ENCODE data around the gene SLC49A3. TPM values are rescaled to one million over a fixed set of nuclear protein-coding genes. Genes with fewer than 3 reads are reported as not detected.

Gene SLC49A3
- total RNA-seq, 1 experiment from 2014 or later, result 6.9 TPM

- peaks cover 6 to 30% of the 10 kb centered on the region in 2 experiments for H3K4me1 Mint-ChIP-seq
- no CpG with 5 or more reads among the region's 31 CpGs for WGBS (ENCODE audit: extremely low coverage, insufficient read length, low lambda C conversion rate)
- H3K4me3 Mint-ChIP-seq, result no peak overlapping the region
These were observed 2.4 kb downstream of the SLC49A3 start for GRCh38 chr4:686413-687040.

More at GRCh38 chr4:686413-687040, 2.4 kb downstream of the SLC49A3 start:
- Mint-ChIP-seq H3K9me3 (no peaks in the 10 kb centered on the region; a peak in 1 of 5 replicates), H3K27me3 (ENCODE audit: low read depth) (peaks cover 6% of the 10 kb centered on the region), H3K27ac (no peak overlapping the region), H3K36me3 (ENCODE audit: insufficient read depth in 1 of 3, low read depth in 3 of 3) (peaks cover 0 to 3% (median 0%) of the 10 kb centered on the region in 3 experiments; a peak in 2 of 7 replicates)
- Histone ChIP-seq H3K9me3 (ENCODE audit: control insufficient read depth, low read depth, low read length) (no peaks in the 10 kb centered on the region), H4K8ac (replicated peaks; ENCODE audit: insufficient read length, low read depth, low read length) (no peak overlapping the region), H3K18ac (ENCODE audit: insufficient read length, low read depth, low read length) (no peak overlapping the region), H2BK15ac (ENCODE audit: low read depth, low read length) (no peak overlapping the region), H2BK5ac (ENCODE audit: insufficient read length, low read length) (no peak overlapping the region), H3K23ac (ENCODE audit: insufficient read length, low read depth, low read length) (no peak overlapping the region), H3K79me2 (ENCODE audit: insufficient read depth, low read length) (no peaks in the 10 kb centered on the region), H2AK5ac (ENCODE audit: insufficient read length, low read length) (no peak overlapping the region), H4K5ac (ENCODE audit: insufficient read length, low read depth, low read length) (no peak overlapping the region), H3K9ac (ENCODE audit: extremely low read depth, insufficient read length, low read length) (no peak overlapping the region), H3K4me1 (ENCODE audit: insufficient read depth, low read length) (peaks cover 7% of the 10 kb centered on the region; the same call in 1 of the 2 replicates), H4K20me1 (ENCODE audit: control insufficient read depth, insufficient read depth, insufficient read length) (no peaks in the 10 kb centered on the region), H3K56ac (ENCODE audit: insufficient read length, low read depth, low read length) (no peak overlapping the region), H2BK20ac (ENCODE audit: low read depth, low read length, poor library complexity, severe bottlenecking) (no peak overlapping the region), H3K4me2 (ENCODE audit: insufficient read depth, insufficient read length, low read length) (no peak overlapping the region), H2AFZ (ENCODE audit: low read length) (no peak overlapping the region), H3K14ac (ENCODE audit: insufficient read depth, low read length) (no peak overlapping the region), H3K4ac (ENCODE audit: low read depth, low read length) (no peak overlapping the region), H4K91ac (ENCODE audit: insufficient read length, low read depth, low read length) (no peak overlapping the region), H2BK120ac (ENCODE audit: low read depth, low read length, poor library complexity, severe bottlenecking) (no peak overlapping the region), H3K79me1 (ENCODE audit: insufficient read depth, low read depth, low read length, poor library complexity, severe bottlenecking) (no peaks in the 10 kb centered on the region), H3K27me3 (ENCODE audit: insufficient read depth, low read length) (no peaks in the 10 kb centered on the region), H3T11ph (ENCODE audit: low read length) (no peak overlapping the region), H2BK12ac (ENCODE audit: insufficient read length, low read depth, low read length) (no peak overlapping the region), H3K23me2 (ENCODE audit: insufficient read length, low read depth, low read length, poor library complexity, severe bottlenecking) (no peaks in the 10 kb centered on the region), H3K27ac (ENCODE audit: insufficient read length, low read depth, low read length) (no peak overlapping the region)
- DNase-seq, result peak; percentile 31
- TF ChIP-seq CTCF (conservative IDR thresholded peaks at IDR 0.05), result no peak
